Glutamatergic neuron (in vitro differentiated cells): Measurements from ENCODE around the gene GTPBP6. TPM values are rescaled to one million over a fixed set of nuclear protein-coding genes. Genes with fewer than 3 reads are reported as not detected.

Source experiments
- DNase-seq: peaks from one replicate; pipeline ENCODE4 v3.0.0; 2022
- H3K27ac Mint-ChIP-seq: one replicate; pipeline ENCODE4 v1.8.0; 2020; ENCODE audit warnings: mild to moderate bottlenecking, mixed read lengths, inconsistent platforms; ENCODE audit not compliant: unreplicated experiment
- H3K27me3 Mint-ChIP-seq: one replicate; pipeline ENCODE4 v1.8.0; 2020; ENCODE audit warnings: mild to moderate bottlenecking, moderate library complexity, mixed read lengths, inconsistent platforms; ENCODE audit not compliant: unreplicated experiment
- H3K36me3 Mint-ChIP-seq: one replicate; pipeline ENCODE4 v1.8.0; 2020; ENCODE audit warnings: mild to moderate bottlenecking, mixed read lengths, inconsistent platforms; ENCODE audit not compliant: unreplicated experiment
- H3K4me1 Mint-ChIP-seq: one replicate; pipeline ENCODE4 v1.8.0; 2020; ENCODE audit warnings: mild to moderate bottlenecking, low read depth, mixed read lengths, inconsistent platforms; ENCODE audit not compliant: unreplicated experiment
- H3K4me3 Mint-ChIP-seq: one replicate; pipeline ENCODE4 v1.8.0; 2020; ENCODE audit warnings: mild to moderate bottlenecking, mixed read lengths, inconsistent platforms; ENCODE audit not compliant: unreplicated experiment
- H3K9me3 Mint-ChIP-seq: one replicate; pipeline ENCODE4 v1.8.0; 2020; ENCODE audit warnings: mild to moderate bottlenecking, moderate library complexity, mixed read lengths, inconsistent platforms; ENCODE audit not compliant: unreplicated experiment
- CTCF ChIP-seq: fragments of 200-600 bp; sonication (generic); IDR thresholded peaks from one replicate; pipeline ENCODE4 v1.5.0; 2021; ENCODE audit not compliant: partially characterized antibody, unreplicated experiment
- total RNA-seq: library from RNA; stranded (reverse); fragmentation: NEBNext Ultra II Directional; extraction: Animal tissue kit (Norgen Biotek cat#: 25700); gene quantifications from one replicate; pipeline ENCODE4 v1.2.1, GENCODE V29; 2021; ENCODE audit not compliant: unreplicated experiment

Gene GTPBP6
- total RNA-seq, 1 donor from 2014 or later, result 52.3 TPM

GRCh38 chrX:262381-262909 is 56.2 kb downstream of the GTPBP6 start:
- no peak for DNase-seq
- no peak overlapping the region for H3K27ac Mint-ChIP-seq
- peaks cover 5% of the 10 kb centered on the region for H3K4me1 Mint-ChIP-seq
- no peaks in the 10 kb centered on the region for H3K36me3 Mint-ChIP-seq
- H3K9me3 Mint-ChIP-seq, result peaks cover 8% of the 10 kb centered on the region
- H3K4me3 Mint-ChIP-seq, result no peak overlapping the region
- no peak for TF ChIP-seq CTCF
- H3K27me3 Mint-ChIP-seq, result peaks cover 9% of the 10 kb centered on the region

GRCh38 chrX:261919-262352 is 56.7 kb downstream of the GTPBP6 start:
- no peak for TF ChIP-seq CTCF
- Mint-ChIP-seq H3K27ac (peak overlapping the region; percentile 17), H3K4me3 (no peak overlapping the region), H3K9me3 (peaks cover 8% of the 10 kb centered on the region), H3K4me1 (peaks cover 5% of the 10 kb centered on the region), H3K27me3 (peaks cover 9% of the 10 kb centered on the region), H3K36me3 (no peaks in the 10 kb centered on the region)
- no peak for DNase-seq

- TF ChIP-seq CTCF, result no peak
- Mint-ChIP-seq H3K27me3 (peaks cover 9% of the 10 kb centered on the region), H3K27ac (peak overlapping the region; percentile 17), H3K9me3 (peaks cover 6% of the 10 kb centered on the region), H3K36me3 (no peaks in the 10 kb centered on the region), H3K4me3 (no peak overlapping the region), H3K4me1 (peaks cover 5% of the 10 kb centered on the region)
- no peak for DNase-seq
Measured at GRCh38 chrX:261167-261918, 57.3 kb downstream of the GTPBP6 start.

- H3K4me3 Mint-ChIP-seq, result no peak overlapping the region
- peaks cover 9% of the 10 kb centered on the region for H3K27me3 Mint-ChIP-seq
- H3K4me1 Mint-ChIP-seq, result peaks cover 5% of the 10 kb centered on the region
- peaks cover 7% of the 10 kb centered on the region for H3K9me3 Mint-ChIP-seq
- H3K36me3 Mint-ChIP-seq, result no peaks in the 10 kb centered on the region
- TF ChIP-seq CTCF, result no peak
- DNase-seq, result no peak
- H3K27ac Mint-ChIP-seq, result no peak overlapping the region
Measured at GRCh38 chrX:259692-260355, 58.8 kb downstream of the GTPBP6 start.
